T47D (cell line): ENCODE results near the gene TPSD1.
A peak's percentile ranks its signal among the peaks of the same experiment; 100 is the strongest.
"Not testable (repeated sequence)": the region's sequence is repeated elsewhere in the genome, so short reads cannot be mapped to it uniquely, and the experiment has no call there.

Experiments used
- DNase-seq, 2 experiments: peaks; one replicate each; pipeline versions ENCODE4 v3.0.0 to v3.0.0-alpha.2; 2011 to 2012; ENCODE audit warnings: low read depth in 1 of 2, low spot score in 1 of 2
- JUND ChIP-seq: IDR thresholded peaks from 2 replicates; pipeline ENCODE4 v1.6.1; 2012; ENCODE audit warnings: low read depth
- in situ Hi-C: cut with HindIII; loops from 2 replicates; pipeline ENCODE4 v1.10.0; 2016; ENCODE audit warnings: low sequenced_read_pairs, low pct_unique_long_range_greater_than_20kb

TPSD1 gene

GRCh38 chr16:1258906-1259759, 3.3 kb downstream of the TPSD1 start:
- TF ChIP-seq JUND: no peak
- in situ Hi-C loops: no loop called here
- DNase-seq: peak in 1 of 2 experiments; percentile 47

DNA sequence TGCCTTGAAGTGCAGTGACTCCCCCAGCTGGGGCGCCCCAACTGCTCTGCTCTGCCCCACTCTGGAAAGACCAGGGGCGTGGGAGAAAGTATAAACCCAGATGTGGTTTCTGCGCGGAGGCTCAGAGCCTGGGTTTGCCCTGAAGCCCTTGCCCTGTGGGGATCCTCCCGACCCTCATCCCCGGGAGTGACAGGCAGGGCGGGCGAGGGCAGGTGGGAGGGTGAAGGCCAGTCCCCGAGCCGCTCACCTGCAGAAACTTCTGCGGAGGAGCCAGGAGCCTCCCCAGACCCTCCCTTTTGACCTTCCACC, 3.8 kb downstream of the TPSD1 start:
- TF ChIP-seq JUND: no peak
- in situ Hi-C loops: no loop called here
- DNase-seq: no peak

GRCh38 chr16:1260101-1260680, 4.3 kb downstream of the TPSD1 start:
- no peak for DNase-seq
- in situ Hi-C loops: no loop called here

DNA sequence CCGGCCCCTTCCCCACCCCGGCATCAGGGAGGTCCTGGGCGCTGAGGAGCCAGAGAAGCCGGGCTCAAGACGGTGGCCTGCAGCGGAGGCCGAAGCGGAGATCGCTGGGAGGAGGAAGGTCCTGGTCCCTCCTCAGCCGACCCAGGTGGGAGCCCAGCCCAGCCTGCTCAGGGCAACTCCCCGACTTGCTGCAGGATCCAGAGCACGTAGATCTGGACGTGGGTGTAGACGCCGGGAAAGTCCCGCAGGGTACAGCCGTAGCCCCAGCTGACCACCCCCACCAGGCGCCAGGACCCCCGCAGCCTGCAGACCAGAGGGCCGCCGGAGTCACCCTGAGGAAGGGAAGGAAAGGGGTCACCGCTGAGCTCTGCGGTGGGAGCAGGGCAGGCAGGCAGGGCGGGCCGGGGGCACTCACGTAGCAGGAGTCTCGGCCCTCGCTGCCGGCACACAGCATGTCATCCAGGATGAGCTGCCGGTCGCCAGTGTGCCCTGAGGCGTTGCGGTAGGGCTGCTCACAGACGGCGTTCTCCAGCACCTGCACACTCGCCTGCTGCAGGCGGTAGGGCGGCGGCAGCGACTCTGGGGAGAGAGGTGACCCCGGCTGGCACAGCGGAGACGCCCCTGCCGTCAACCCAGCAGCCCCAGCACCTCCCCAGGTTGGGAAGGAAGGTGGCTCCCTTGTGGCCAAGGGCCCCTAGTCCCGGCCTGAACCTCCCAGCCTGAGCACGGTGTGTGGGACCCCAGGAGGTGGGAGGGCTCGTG, 5.4 kb downstream of the TPSD1 start:
- TF ChIP-seq JUND: no peak
- no peak for DNase-seq
- in situ Hi-C loops: no loop called here

More at GRCh38 chr16:1260101-1260680, 4.3 kb downstream of the TPSD1 start:
- no peak for TF ChIP-seq JUND

- TF ChIP-seq JUND: no peak
- in situ Hi-C loops: no loop called here
- no peak for DNase-seq
Observed at GRCh38 chr16:1262210-1262845, 6.5 kb downstream of the TPSD1 start.

DNA sequence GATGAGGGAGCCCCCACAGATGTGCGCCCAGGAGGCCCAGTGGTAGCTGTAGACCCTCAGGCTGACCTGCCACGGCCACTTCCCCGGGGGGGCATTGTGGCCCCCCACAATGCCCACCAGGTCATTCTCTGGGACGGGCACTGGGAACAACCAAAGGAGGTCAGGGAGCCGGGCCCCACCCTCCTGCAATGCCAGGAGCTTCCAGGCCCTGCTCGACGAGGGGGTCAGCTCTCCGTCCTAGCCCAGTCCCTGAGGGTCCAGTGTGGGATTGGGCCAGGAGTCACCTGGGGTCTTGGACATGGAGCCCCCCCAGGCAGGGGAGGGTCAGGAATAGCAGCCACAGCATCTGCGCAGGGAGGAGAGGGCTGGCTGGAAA, 7.0 kb downstream of the TPSD1 start:
- in situ Hi-C loops: no loop called here
- no peak for TF ChIP-seq JUND
- no peak for DNase-seq

GRCh38 chr16:1263591-1264344, 7.9 kb downstream of the TPSD1 start:
- DNase-seq: no peak
- TF ChIP-seq JUND: no peak
- in situ Hi-C loops: no loop called here

DNA sequence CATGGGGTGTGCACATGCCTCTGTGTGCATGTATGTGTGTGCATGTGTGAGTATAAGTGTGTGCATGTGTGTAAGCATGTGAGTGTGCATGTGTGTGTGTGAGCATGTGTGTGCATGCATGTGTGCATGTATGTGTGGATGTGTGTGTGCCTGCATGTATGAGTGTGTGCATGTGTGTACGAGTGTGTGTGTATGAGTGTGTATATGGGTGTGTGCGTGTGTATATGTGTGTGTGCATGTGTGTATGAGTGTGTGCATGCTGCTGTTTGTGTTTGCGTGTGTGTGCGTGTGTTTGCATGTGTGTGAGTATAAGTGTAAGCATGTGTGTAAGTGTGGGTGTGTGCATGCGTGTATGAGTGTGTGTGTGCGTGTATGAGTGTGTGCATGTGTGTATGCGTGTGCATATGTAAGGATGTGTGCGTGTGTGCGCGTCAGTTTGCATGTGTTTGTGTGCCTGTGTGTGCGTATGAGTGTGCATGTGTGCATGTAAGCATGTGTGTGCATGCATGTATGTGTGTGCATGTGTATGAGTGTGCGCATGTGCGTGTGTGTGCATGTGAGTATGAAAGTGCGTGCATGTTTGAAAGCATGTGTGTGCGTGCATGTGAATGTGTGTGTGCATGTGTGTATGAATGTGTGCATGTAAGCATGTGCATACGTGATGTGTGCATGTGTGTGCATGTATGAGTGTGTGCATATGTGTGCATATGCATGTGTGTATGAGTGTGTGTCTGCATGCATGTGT, 8.6 kb downstream of the TPSD1 start:
- in situ Hi-C loops: no loop called here
- no peak for DNase-seq
- TF ChIP-seq JUND: no peak

DNA sequence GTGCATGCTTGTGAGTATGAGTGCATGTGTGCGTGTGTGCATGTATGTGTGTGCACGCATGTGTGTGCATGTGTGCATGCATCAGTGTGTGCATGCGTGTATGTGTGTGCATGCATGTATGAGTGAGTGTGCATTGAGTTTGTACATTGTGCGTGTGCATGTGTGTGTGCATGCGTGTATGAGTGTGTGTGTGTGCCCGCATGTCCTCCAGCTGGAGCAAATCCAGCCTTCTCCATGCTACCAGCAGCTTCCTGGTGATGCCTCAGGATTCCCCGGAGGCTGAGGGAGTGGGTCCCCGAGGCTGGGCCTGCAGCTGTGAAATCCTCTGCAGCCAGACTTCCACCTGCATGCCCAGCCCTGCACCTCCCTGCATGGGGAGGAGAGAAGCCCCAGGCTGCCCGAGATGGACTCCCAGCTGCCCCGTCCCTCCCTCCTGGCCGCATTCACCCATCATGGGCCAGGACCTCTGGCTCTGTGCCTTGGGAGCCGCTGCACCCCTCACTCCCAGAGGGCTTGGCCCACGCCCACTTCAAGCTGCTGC, 9.3 kb downstream of the TPSD1 start:
- TF ChIP-seq JUND: no peak
- in situ Hi-C loops: no loop called here
- DNase-seq: no peak

GRCh38 chr16:1265826-1266225, 10.0 kb downstream of the TPSD1 start:
- no peak for TF ChIP-seq JUND
- no peak for DNase-seq
- in situ Hi-C loops: no loop called here

DNA sequence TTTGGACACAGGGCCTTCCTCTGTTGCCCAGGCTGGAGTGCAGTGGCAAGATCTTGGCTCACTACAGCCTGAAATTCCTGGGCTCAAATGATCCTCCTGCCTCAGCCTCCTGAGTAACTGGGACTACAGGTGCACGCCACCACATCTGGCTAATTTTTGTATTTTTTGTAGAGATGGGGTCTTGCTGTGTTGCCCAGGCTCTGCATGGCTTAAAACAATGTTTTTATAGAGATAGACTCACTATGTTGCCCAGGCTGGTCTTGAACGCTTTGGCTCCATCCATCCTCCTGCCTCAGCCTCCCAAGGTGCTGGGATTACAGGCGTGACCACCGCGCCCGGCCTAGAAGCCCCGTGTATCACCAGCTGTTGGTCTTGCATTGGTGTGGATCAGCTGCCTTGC, 13.5 kb downstream of the TPSD1 start:
- DNase-seq, in situ Hi-C loops: not testable (repeated sequence)
